Brain microvascular endothelial cell (primary cell): ENCODE results near the gene TPI1.

Experiments used
- DNase-seq: peaks from one replicate; pipeline ENCODE4 v3.0.0-alpha.2; 2020
- H3K27ac ChIP-seq: fragments of 250-450 bp; sonication (Bioruptor Pico); 2 replicates; pipeline ENCODE4 v1.5.1; 2020; ENCODE audit warnings: mild to moderate bottlenecking, moderate library complexity
- H3K27me3 ChIP-seq: fragments of 250-450 bp; sonication (Bioruptor Pico); replicated peaks from 2 replicates; pipeline ENCODE4 v1.5.1; 2020; ENCODE audit warnings: mild to moderate bottlenecking
- H3K36me3 ChIP-seq: fragments of 250-450 bp; sonication (Bioruptor Pico); replicated peaks from 2 replicates; pipeline ENCODE4 v1.5.1; 2020; ENCODE audit warnings: mild to moderate bottlenecking
- H3K4me3 ChIP-seq: 2 replicates; pipeline ENCODE4 v1.5.1; 2011; ENCODE audit warnings: low read depth, mild to moderate bottlenecking, control low read depth, low read length, moderate library complexity
- CTCF ChIP-seq: IDR thresholded peaks from 2 replicates; pipeline ENCODE4 v1.5.1; 2011; ENCODE audit warnings: low read depth, mild to moderate bottlenecking, moderate library complexity, low read length, control low read depth, inconsistent platforms; ENCODE audit errors: missing control alignments
- in situ Hi-C: cut with HindIII; loops from 2 replicates; pipeline ENCODE4 v1.10.0; 2017; ENCODE audit warnings: low sequenced_read_pairs, low pct_ligation_motif_present

Gene TPI1

GRCh38 chr12:6852651-6853354 is 14.5 kb upstream of the TPI1 start:
- peak overlapping the region; percentile 94 for H3K4me3 ChIP-seq
- no peak for TF ChIP-seq CTCF
- peaks cover 17% of the 10 kb centered on the region for H3K36me3 ChIP-seq
- DNase-seq = peak; percentile 44
- in situ Hi-C loops = no loop called here
- peak overlapping the region; percentile 51 for H3K27ac ChIP-seq
- H3K27me3 ChIP-seq = no peaks in the 10 kb centered on the region

DNA sequence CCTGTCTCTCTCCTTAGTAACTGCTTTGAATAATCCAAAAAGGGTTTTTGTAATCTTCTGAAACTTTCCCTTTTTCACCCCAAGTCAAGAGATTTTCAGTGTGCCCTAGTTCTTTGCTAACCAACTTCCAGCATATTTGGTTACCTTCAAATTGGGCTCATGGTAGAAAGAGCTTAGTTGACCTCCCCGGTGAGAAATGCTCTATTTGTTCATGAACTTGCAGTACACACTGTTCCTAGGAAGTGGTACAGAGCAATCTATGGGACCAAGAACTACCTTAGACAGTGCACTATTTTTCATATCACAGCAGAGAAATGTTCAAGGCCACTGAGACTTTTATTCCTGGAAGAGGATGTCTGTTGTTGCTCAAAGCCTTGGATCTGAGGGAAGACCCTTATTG is 13.7 kb upstream of the TPI1 start:
- peak overlapping the region; percentile 51 for H3K27ac ChIP-seq
- no peak for DNase-seq
- TF ChIP-seq CTCF = no peak
- peaks cover 22% of the 10 kb centered on the region for H3K36me3 ChIP-seq
- no peaks in the 10 kb centered on the region for H3K27me3 ChIP-seq
- H3K4me3 ChIP-seq = no peak overlapping the region
- in situ Hi-C loops = no loop called here

DNA sequence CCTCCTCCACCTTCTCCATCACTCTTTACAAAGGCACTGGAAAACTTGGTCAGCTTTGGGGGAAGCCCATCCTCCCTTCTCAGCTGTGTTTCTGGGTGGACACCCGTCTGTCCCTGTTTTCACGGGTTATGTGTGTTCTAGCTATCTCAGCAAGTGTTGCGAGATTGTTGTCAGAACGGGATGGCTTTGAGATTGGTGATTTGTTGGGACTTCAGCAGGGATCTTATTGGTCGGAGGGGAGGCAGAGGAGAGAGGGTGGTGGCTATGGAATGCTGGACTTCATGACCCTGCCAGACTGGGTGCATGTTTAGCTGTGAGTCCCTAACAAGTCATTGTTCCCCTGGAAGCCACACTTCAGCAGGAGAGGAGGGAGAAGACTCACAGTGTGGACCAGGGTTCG is 13.3 kb upstream of the TPI1 start:
- Histone ChIP-seq H3K27me3 (no peaks in the 10 kb centered on the region), H3K4me3 (no peak overlapping the region), H3K36me3 (peaks cover 25% of the 10 kb centered on the region), H3K27ac (no peak overlapping the region)
- TF ChIP-seq CTCF = no peak
- in situ Hi-C loops = no loop called here
- DNase-seq = no peak

GRCh38 chr12:6855322-6855721 is 12.0 kb upstream of the TPI1 start:
- no peak overlapping the region for H3K27ac ChIP-seq
- H3K4me3 ChIP-seq = no peak overlapping the region
- peaks cover 38% of the 10 kb centered on the region for H3K36me3 ChIP-seq
- DNase-seq = no peak
- no peak for TF ChIP-seq CTCF
- no peaks in the 10 kb centered on the region for H3K27me3 ChIP-seq
- in situ Hi-C loops = no loop called here

DNA sequence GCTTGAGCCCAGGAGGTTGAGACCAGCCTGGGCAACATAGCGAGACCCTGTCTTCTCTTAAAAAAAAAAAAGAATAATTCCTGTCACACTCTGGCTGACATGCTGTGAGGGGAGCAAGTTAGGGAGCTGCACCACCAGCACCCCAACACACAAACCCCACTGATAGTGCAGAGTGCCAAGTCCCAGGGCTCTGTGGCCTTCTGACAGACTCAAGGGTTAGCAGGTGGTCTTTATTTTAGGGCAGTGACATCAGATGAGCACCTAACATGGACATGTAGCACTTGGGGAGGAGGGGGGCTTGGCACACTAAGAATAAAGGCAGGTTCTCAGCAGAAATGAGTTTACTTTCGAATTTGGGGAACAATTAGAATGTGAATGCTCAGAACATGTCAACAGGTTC is 8.5 kb upstream of the TPI1 start:
- Histone ChIP-seq H3K4me3 (no peak overlapping the region), H3K27me3 (no peaks in the 10 kb centered on the region), H3K36me3 (peaks cover 68% of the 10 kb centered on the region), H3K27ac (no peak overlapping the region)
- TF ChIP-seq CTCF = no peak
- no peak for DNase-seq
- in situ Hi-C loops = no loop called here

- H3K36me3 ChIP-seq = peaks cover 77% of the 10 kb centered on the region
- no peaks in the 10 kb centered on the region for H3K27me3 ChIP-seq
- H3K4me3 ChIP-seq = no peak overlapping the region
- TF ChIP-seq CTCF = no peak
- DNase-seq = no peak
- in situ Hi-C loops = no loop called here
- no peak overlapping the region for H3K27ac ChIP-seq
These were observed 7.2 kb upstream of the TPI1 start for GRCh38 chr12:6860116-6860515.
